ENCODE results near the gene GDF15. TPM values are rescaled to one million over a fixed set of nuclear protein-coding genes. Genes with fewer than 3 reads are reported as not detected.
A peak's percentile ranks its signal among the peaks of the same experiment; 100 is the strongest.

The GDF15 gene
- polyA plus RNA-seq, 1 of the 3 experiments (the other 2 are of a cell fraction) = 129 TPM

- H4K20me1 ChIP-seq (ENCODE audit: insufficient read depth) = no peaks in the 10 kb centered on the region; the same call in 1 of the 2 replicates
- peak overlapping the region in 1 of 2 experiments; percentile 7; a peak in 1 of 4 replicates for H3K4me3 ChIP-seq (ENCODE audit: low read depth in 2 of 2, low read length in 1 of 2)
- 93% methylated on average over 4 of the region's 13 CpGs for WGBS (ENCODE audit: low lambda C conversion rate)
- DNase-seq = no peak
- TF ChIP-seq POLR2AphosphoS5 (IDR thresholded peaks at IDR 0.05; ENCODE audit: low read depth, low read length) (no peak), TCF12 (IDR thresholded peaks at IDR 0.05) (no peak), NRF1 (IDR thresholded peaks at IDR 0.05; ENCODE audit: low read depth, low read length) (no peak), FOSL2 (IDR thresholded peaks at IDR 0.05; ENCODE audit: borderline replicate concordance, low read depth) (no peak), YY1 (IDR thresholded peaks at IDR 0.05; ENCODE audit: low read depth) (no peak)
- TF ChIP-seq, protein P1, sequence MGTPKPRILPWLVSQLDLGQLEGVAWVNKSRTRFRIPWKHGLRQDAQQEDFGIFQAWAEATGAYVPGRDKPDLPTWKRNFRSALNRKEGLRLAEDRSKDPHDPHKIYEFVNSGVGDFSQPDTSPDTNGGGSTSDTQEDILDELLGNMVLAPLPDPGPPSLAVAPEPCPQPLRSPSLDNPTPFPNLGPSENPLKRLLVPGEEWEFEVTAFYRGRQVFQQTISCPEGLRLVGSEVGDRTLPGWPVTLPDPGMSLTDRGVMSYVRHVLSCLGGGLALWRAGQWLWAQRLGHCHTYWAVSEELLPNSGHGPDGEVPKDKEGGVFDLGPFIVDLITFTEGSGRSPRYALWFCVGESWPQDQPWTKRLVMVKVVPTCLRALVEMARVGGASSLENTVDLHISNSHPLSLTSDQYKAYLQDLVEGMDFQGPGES (IDR thresholded peaks at IDR 0.05; ENCODE audit: low read depth, low read length) = no peak
- H3K9ac ChIP-seq = no peak overlapping the region
- no peaks in the 10 kb centered on the region for H3K9me2 ChIP-seq
- H2AFZ ChIP-seq (ENCODE audit: low read depth) = no peak overlapping the region
- H3K36me3 ChIP-seq (replicated peaks in 1 of 2; ENCODE audit: control insufficient read depth in 1 of 2, insufficient read depth in 2 of 2, low read length in 1 of 2) = peaks cover 0 to 11% of the 10 kb centered on the region in 2 experiments
- peaks cover 15 to 55% of the 10 kb centered on the region in 2 experiments; a peak in 2 of 4 replicates for H3K4me1 ChIP-seq (ENCODE audit: control insufficient read depth in 1 of 2, insufficient read depth in 2 of 2, low read depth in 1 of 2, low read length in 1 of 2)
- no peak overlapping the region for H3K4me2 ChIP-seq
- no peaks in the 10 kb centered on the region for H3K79me2 ChIP-seq (ENCODE audit: insufficient read depth)
- CTCF ChIA-PET = interaction anchor here (0.8 to 1.5 kb wide), 6 partner anchors 9 to 46 kb away, joined by 3 to 5 read pairs (median 3); partner anchors contain the start of genes GDF15 and SSBP4
- POLR2A ChIA-PET = interaction anchor here (1.6 to 2.5 kb wide), 2 partner anchors 13 to 151 kb away, joined by 4 to 13 read pairs; partner anchors contain the start of genes JUND and SSBP4
- H3K27ac ChIP-seq (ENCODE audit: low read depth in 2 of 2, low read length in 1 of 2) = peak overlapping the region in 1 of 2 experiments; percentile 71; a peak in 1 of 4 replicates
- no peaks in the 10 kb centered on the region for H3K9me3 ChIP-seq
- H3K27me3 ChIP-seq (ENCODE audit: insufficient read depth) = no peaks in the 10 kb centered on the region
- H3F3A ChIP-seq (replicated peaks; ENCODE audit: insufficient read depth) = peaks cover 5% of the 10 kb centered on the region
Observed at GRCh38 chr19:18432275-18433014, 46.5 kb downstream of the GDF15 start.

GRCh38 chr19:18433015-18433691 is 47.2 kb downstream of the GDF15 start:
- H3K36me3 ChIP-seq (replicated peaks in 1 of 2; ENCODE audit: control insufficient read depth in 1 of 2, insufficient read depth in 2 of 2, low read length in 1 of 2) = peaks cover 0 to 11% of the 10 kb centered on the region in 2 experiments
- WGBS (ENCODE audit: low lambda C conversion rate) = 79% methylated on average over 13 of the region's 59 CpGs
- peak overlapping the region in 1 of 2 experiments; percentile 71; a peak in 1 of 4 replicates for H3K27ac ChIP-seq (ENCODE audit: low read depth in 2 of 2, low read length in 1 of 2)
- peaks cover 14 to 51% of the 10 kb centered on the region in 2 experiments; a peak in 2 of 4 replicates for H3K4me1 ChIP-seq (ENCODE audit: control insufficient read depth in 1 of 2, insufficient read depth in 2 of 2, low read depth in 1 of 2, low read length in 1 of 2)
- POLR2A ChIA-PET = interaction anchor here (1.6 to 2.5 kb wide), 2 partner anchors 14 to 152 kb away, joined by 4 to 13 read pairs; partner anchors contain the start of genes JUND and SSBP4
- no peaks in the 10 kb centered on the region for H3K27me3 ChIP-seq (ENCODE audit: insufficient read depth)
- no peaks in the 10 kb centered on the region; the same call in 1 of the 2 replicates for H4K20me1 ChIP-seq (ENCODE audit: insufficient read depth)
- TF ChIP-seq USF1 (IDR thresholded peaks at IDR 0.05; ENCODE audit: borderline replicate concordance, low read depth) = no peak
- no peak for TF ChIP-seq SIN3A (IDR thresholded peaks at IDR 0.05; ENCODE audit: borderline replicate concordance, low read depth, low read length)
- no peak for TF ChIP-seq JUND (IDR thresholded peaks at IDR 0.05)
- TF ChIP-seq EP300 (IDR thresholded peaks at IDR 0.05; ENCODE audit: borderline replicate concordance in 1 of 2, low read depth in 1 of 2, low read length in 1 of 2) = no peak
- TF ChIP-seq MXI1 (IDR thresholded peaks at IDR 0.05; ENCODE audit: low read depth, low read length) = no peak
- TF ChIP-seq NRF1 (IDR thresholded peaks at IDR 0.05; ENCODE audit: low read depth, low read length) = no peak
- CTCF ChIA-PET = interaction anchor here (0.9 kb wide), 1 partner anchor 14 kb away, joined by 4 read pairs; the partner anchor contains the start of gene SSBP4
- DNase-seq = peak; percentile 75
- H3K9ac ChIP-seq = no peak overlapping the region
- H3K9me2 ChIP-seq = no peaks in the 10 kb centered on the region
- no peak overlapping the region for H2AFZ ChIP-seq (ENCODE audit: low read depth)
- H3K4me3 ChIP-seq (ENCODE audit: low read depth in 2 of 2, low read length in 1 of 2) = peak overlapping the region in 1 of 2 experiments; percentile 37; a peak in 1 of 4 replicates
- H3K4me2 ChIP-seq = no peak overlapping the region
- no peaks in the 10 kb centered on the region for H3K79me2 ChIP-seq (ENCODE audit: insufficient read depth)
- H3F3A ChIP-seq (replicated peaks; ENCODE audit: insufficient read depth) = peaks cover 6% of the 10 kb centered on the region
- H3K9me3 ChIP-seq = no peaks in the 10 kb centered on the region
